A673 (cell line): ENCODE results near the gene SCO2. TPM values are rescaled to one million over a fixed set of nuclear protein-coding genes. Genes with fewer than 3 reads are reported as not detected.

ENCODE experiments used
- BruUV-seq: library from RNA; stranded (reverse); fragments of 400-500 nt; replicated peaks from 2 replicates; lab custom pipeline; 2021; lab: Mats Ljungman, UMichigan
- CTCF ChIA-PET: fragments of 300-600 bp; sonication (Branson Sonifier 250); formaldehyde crosslinking; loops from one replicate; lab custom pipeline; 2022; ENCODE audit warnings: antibody characterized with exemption; lab: Charles Lee
- POLR2A ChIA-PET: fragments of 300-600 bp; sonication (Branson Sonifier 250); formaldehyde crosslinking; loops from one replicate; lab custom pipeline; 2022; ENCODE audit warnings: antibody characterized with exemption; ENCODE audit not compliant: low non-redundant PET; lab: Charles Lee
- DNase-seq: peaks from one replicate; pipeline ENCODE4 v3.0.0-alpha.2; 2015; ENCODE audit warnings: low spot score
- H3K27ac ChIP-seq: fragments of 200-600 bp; sonication (generic); 2 replicates; pipeline ENCODE4 v1.5.1; 2016; ENCODE audit warnings: mixed run types, low read depth, mild to moderate bottlenecking, mixed read lengths, antibody characterized with exemption, low read length; ENCODE audit not compliant: poor library complexity, severe bottlenecking
- H3K27me3 ChIP-seq: fragments of 200-600 bp; sonication (generic); replicated peaks from 2 replicates; pipeline ENCODE4 v1.6.1; 2017; ENCODE audit warnings: mixed run types, low read depth, mild to moderate bottlenecking, mixed read lengths, antibody characterized with exemption, low read length; ENCODE audit not compliant: insufficient read depth, poor library complexity
- H3K36me3 ChIP-seq: fragments of 200-600 bp; sonication (generic); 2 replicates; pipeline ENCODE4 v1.6.1; 2016; ENCODE audit warnings: mixed run types, mild to moderate bottlenecking, mixed read lengths, antibody characterized with exemption, low read length; ENCODE audit not compliant: insufficient read depth, poor library complexity, severe bottlenecking
- H3K4me1 ChIP-seq: fragments of 200-600 bp; sonication (generic); 2 replicates; pipeline ENCODE4 v1.6.1; 2017; ENCODE audit warnings: mixed run types, mild to moderate bottlenecking, mixed read lengths, antibody characterized with exemption, low read length; ENCODE audit not compliant: insufficient read depth, poor library complexity, severe bottlenecking
- H3K4me3 ChIP-seq: fragments of 200-600 bp; sonication (generic); 2 replicates; pipeline ENCODE4 v1.5.1; 2016; ENCODE audit warnings: low read depth, mixed run types, mild to moderate bottlenecking, mixed read lengths, low read length; ENCODE audit not compliant: poor library complexity, severe bottlenecking
- H3K9me3 ChIP-seq: fragments of 200-600 bp; sonication (generic); 2 replicates; pipeline ENCODE4 v1.6.1; 2016; ENCODE audit warnings: mixed run types, low read depth, mild to moderate bottlenecking, mixed read lengths, antibody characterized with exemption, low read length; ENCODE audit not compliant: poor library complexity, severe bottlenecking
- CTCF ChIP-seq: fragments of 300-800, 200-600 bp; sonication (generic); conservative IDR thresholded peaks from 2 replicates; pipeline ENCODE4 v1.5.1; 2017; ENCODE audit warnings: low read depth, mild to moderate bottlenecking, antibody characterized with exemption, low read length, moderate library complexity, mixed read lengths
- EZH2 ChIP-seq: fragments of 200-600 bp; sonication (generic); IDR thresholded peaks from 2 replicates; pipeline ENCODE4 v1.6.1; 2017; ENCODE audit warnings: borderline replicate concordance, low read depth, mild to moderate bottlenecking, mixed read lengths, antibody characterized with exemption, low read length; ENCODE audit not compliant: poor library complexity, severe bottlenecking
- intact Hi-C: fragments of 100-400 bp; cut with micrococcal nuclease; formaldehyde crosslinking; loops from one replicate; pipeline ENCODE4 v1.10.0; 2022; ENCODE audit not compliant: unreplicated experiment
- total RNA-seq: library from RNA; stranded (reverse); gene quantifications from 2 replicates; pipeline ENCODE4 v1.2.3, GENCODE V29; 2021

The SCO2 gene
- total RNA-seq, 1 experiment from 2014 or later: 5.4 TPM

GRCh38 chr22:50556703-50557102, 31.3 kb upstream of the SCO2 start:
- no peaks in the 10 kb centered on the region for H3K9me3 ChIP-seq
- no peak for DNase-seq
- no peaks in the 10 kb centered on the region for H3K27me3 ChIP-seq
- no TSS peak for BruUV-seq
- POLR2A ChIA-PET: no interaction called here
- no peaks in the 10 kb centered on the region for H3K4me1 ChIP-seq
- H3K36me3 ChIP-seq: no peaks in the 10 kb centered on the region
- no peak overlapping the region for H3K4me3 ChIP-seq
- intact Hi-C loops: no loop called here
- no peak overlapping the region for H3K27ac ChIP-seq
- CTCF ChIA-PET: no interaction called here
- TF ChIP-seq EZH2 (no peak), CTCF (no peak)

- intact Hi-C loops: no loop called here
- no peaks in the 10 kb centered on the region for H3K9me3 ChIP-seq
- no peak for TF ChIP-seq CTCF
- no peak for TF ChIP-seq EZH2
- no peaks in the 10 kb centered on the region for H3K4me1 ChIP-seq
- H3K27ac ChIP-seq: no peak overlapping the region
- DNase-seq: no peak
- no peak overlapping the region for H3K4me3 ChIP-seq
- POLR2A ChIA-PET: no interaction called here
- BruUV-seq: no TSS peak
- H3K36me3 ChIP-seq: no peaks in the 10 kb centered on the region
- no peaks in the 10 kb centered on the region for H3K27me3 ChIP-seq
- CTCF ChIA-PET: no interaction called here
Observed at GRCh38 chr22:50553310-50553709, 27.9 kb upstream of the SCO2 start.

- POLR2A ChIA-PET: interaction anchor here (0.6 kb wide), 1 partner anchor 26 kb away, joined by 4 read pairs; the partner anchor contains the start of gene SCO2
- no TSS peak for BruUV-seq
- no peak overlapping the region for H3K27ac ChIP-seq
- H3K4me1 ChIP-seq: no peaks in the 10 kb centered on the region
- intact Hi-C loops: no loop called here
- TF ChIP-seq CTCF (no peak), EZH2 (no peak)
- CTCF ChIA-PET: no interaction called here
- H3K36me3 ChIP-seq: no peaks in the 10 kb centered on the region
- H3K9me3 ChIP-seq: no peaks in the 10 kb centered on the region
- H3K27me3 ChIP-seq: no peaks in the 10 kb centered on the region
- H3K4me3 ChIP-seq: no peak overlapping the region
- DNase-seq: no peak
Observed at GRCh38 chr22:50551160-50551752, 25.9 kb upstream of the SCO2 start.
